Panc1 (cell line): ENCODE measurements around the gene LONP1.

Experiments
- CTCF ChIP-seq: fragments of 450-650 bp; IDR thresholded peaks from 2 replicates; pipeline ENCODE4 v1.5.1; 2017; ENCODE audit warnings: mild to moderate bottlenecking
- POLR2AphosphoS5 ChIP-seq: IDR thresholded peaks from 2 replicates; pipeline ENCODE4 v1.6.1; 2012; ENCODE audit warnings: mild to moderate bottlenecking, low read depth, low read length, moderate library complexity
- TF ChIP-seq, protein P1 (sequence below), 2 experiments: IDR thresholded peaks; 2 replicates each; pipeline ENCODE4 v1.6.1; 2011 to 2012; ENCODE audit warnings: low read depth in 2 of 2, control low read depth in 1 of 2, low read length in 1 of 2, mild to moderate bottlenecking in 1 of 2, moderate library complexity in 1 of 2; ENCODE audit not compliant: insufficient read depth in 1 of 2

GRCh38 chr19:5695649-5696195 is 24.2 kb downstream of the LONP1 start:
- TF ChIP-seq CTCF (no peak), POLR2AphosphoS5 (no peak; the same call in 1 of the 2 replicates)
- TF ChIP-seq, protein P1, sequence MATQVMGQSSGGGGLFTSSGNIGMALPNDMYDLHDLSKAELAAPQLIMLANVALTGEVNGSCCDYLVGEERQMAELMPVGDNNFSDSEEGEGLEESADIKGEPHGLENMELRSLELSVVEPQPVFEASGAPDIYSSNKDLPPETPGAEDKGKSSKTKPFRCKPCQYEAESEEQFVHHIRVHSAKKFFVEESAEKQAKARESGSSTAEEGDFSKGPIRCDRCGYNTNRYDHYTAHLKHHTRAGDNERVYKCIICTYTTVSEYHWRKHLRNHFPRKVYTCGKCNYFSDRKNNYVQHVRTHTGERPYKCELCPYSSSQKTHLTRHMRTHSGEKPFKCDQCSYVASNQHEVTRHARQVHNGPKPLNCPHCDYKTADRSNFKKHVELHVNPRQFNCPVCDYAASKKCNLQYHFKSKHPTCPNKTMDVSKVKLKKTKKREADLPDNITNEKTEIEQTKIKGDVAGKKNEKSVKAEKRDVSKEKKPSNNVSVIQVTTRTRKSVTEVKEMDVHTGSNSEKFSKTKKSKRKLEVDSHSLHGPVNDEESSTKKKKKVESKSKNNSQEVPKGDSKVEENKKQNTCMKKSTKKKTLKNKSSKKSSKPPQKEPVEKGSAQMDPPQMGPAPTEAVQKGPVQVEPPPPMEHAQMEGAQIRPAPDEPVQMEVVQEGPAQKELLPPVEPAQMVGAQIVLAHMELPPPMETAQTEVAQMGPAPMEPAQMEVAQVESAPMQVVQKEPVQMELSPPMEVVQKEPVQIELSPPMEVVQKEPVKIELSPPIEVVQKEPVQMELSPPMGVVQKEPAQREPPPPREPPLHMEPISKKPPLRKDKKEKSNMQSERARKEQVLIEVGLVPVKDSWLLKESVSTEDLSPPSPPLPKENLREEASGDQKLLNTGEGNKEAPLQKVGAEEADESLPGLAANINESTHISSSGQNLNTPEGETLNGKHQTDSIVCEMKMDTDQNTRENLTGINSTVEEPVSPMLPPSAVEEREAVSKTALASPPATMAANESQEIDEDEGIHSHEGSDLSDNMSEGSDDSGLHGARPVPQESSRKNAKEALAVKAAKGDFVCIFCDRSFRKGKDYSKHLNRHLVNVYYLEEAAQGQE (IDR thresholded peaks at IDR 0.05; ENCODE audit: insufficient read depth in 1 of 2, low read depth in 2 of 2, low read length in 1 of 2), result no peak
